Panc1 (cell line): Measurements from ENCODE around the gene TMUB1. TPM values are rescaled to one million over a fixed set of nuclear protein-coding genes. Genes with fewer than 3 reads are reported as not detected.

Experiments
- ATAC-seq: fragments of 200-7000 bp; cut with Tn5 transposase; 2 replicates; pipeline ENCODE4 v1.9.1; 2020; ENCODE audit warnings: mild to moderate bottlenecking, moderate library complexity
- BruUV-seq: library from RNA; stranded (reverse); fragments of 400-500 nt; replicated peaks from 2 replicates; lab custom pipeline; 2021; lab: Mats Ljungman, UMichigan
- CTCF ChIA-PET: fragments of 300-600 bp; sonication (Branson Sonifier 250); formaldehyde crosslinking; loops from one replicate; lab custom pipeline; 2022; ENCODE audit warnings: antibody characterized with exemption; lab: Charles Lee
- POLR2A ChIA-PET: fragments of 300-600 bp; sonication (Branson Sonifier 250); formaldehyde crosslinking; loops from one replicate; lab custom pipeline; 2022; ENCODE audit warnings: antibody characterized with exemption; lab: Charles Lee
- DNase-seq: peaks from one replicate; pipeline ENCODE4 v3.0.0-alpha.2; 2010; ENCODE audit warnings: low read depth, low spot score
- H3K27ac ChIP-seq: 2 replicates; pipeline ENCODE4 v1.5.1; 2011; ENCODE audit warnings: mild to moderate bottlenecking, low read length, inconsistent platforms
- H3K27me3 ChIP-seq: fragments of 200-500 bp; sonication (Bioruptor generic); 2 replicates; pipeline ENCODE4 v1.6.0; 2014; ENCODE audit warnings: low read length, inconsistent platforms; ENCODE audit not compliant: control insufficient read depth, insufficient read depth
- H3K36me3 ChIP-seq: fragments of 200-500 bp; sonication (Bioruptor generic); 2 replicates; pipeline ENCODE4 v1.5.1; 2014; ENCODE audit warnings: inconsistent platforms, mild to moderate bottlenecking, low read length, moderate library complexity; ENCODE audit not compliant: control insufficient read depth, insufficient read depth
- H3K4me1 ChIP-seq: 2 replicates; pipeline ENCODE4 v1.5.1; 2011; ENCODE audit warnings: inconsistent platforms, mild to moderate bottlenecking, low read length, moderate library complexity; ENCODE audit not compliant: control insufficient read depth, insufficient read depth
- H3K4me3 ChIP-seq, 2 experiments: 2 replicates each; pipeline ENCODE4 v1.5.1; 2011 to 2012; ENCODE audit warnings: low read depth in 2 of 2, low read length in 2 of 2, mild to moderate bottlenecking in 2 of 2, inconsistent platforms in 1 of 2, moderate library complexity in 1 of 2
- H3K9me3 ChIP-seq: fragments of 200-500 bp; sonication (Bioruptor generic); 2 replicates; pipeline ENCODE4 v1.5.1; 2014; ENCODE audit warnings: low read depth, mild to moderate bottlenecking, inconsistent platforms, low read length, moderate library complexity; ENCODE audit not compliant: control insufficient read depth, insufficient read depth
- POLR2AphosphoS5 ChIP-seq: IDR thresholded peaks from 2 replicates; pipeline ENCODE4 v1.6.1; 2012; ENCODE audit warnings: mild to moderate bottlenecking, low read depth, low read length, moderate library complexity
- REST ChIP-seq, 2 experiments: IDR thresholded peaks; 2 replicates each; pipeline ENCODE4 v1.6.1; 2011 to 2012; ENCODE audit warnings: low read depth in 2 of 2, control low read depth in 1 of 2, low read length in 1 of 2, mild to moderate bottlenecking in 1 of 2, moderate library complexity in 1 of 2; ENCODE audit not compliant: insufficient read depth in 1 of 2
- SIN3A ChIP-seq: IDR thresholded peaks from 2 replicates; pipeline ENCODE4 v1.6.1; 2012; ENCODE audit warnings: low read depth, mild to moderate bottlenecking, low read length, moderate library complexity, borderline replicate concordance; ENCODE audit not compliant: insufficient read depth
- TCF7L2 ChIP-seq: IDR thresholded peaks from 2 replicates; pipeline ENCODE4 v1.6.1; 2011; ENCODE audit warnings: mild to moderate bottlenecking, low read depth, low read length, inconsistent platforms
- in situ Hi-C: cut with HindIII; loops from 2 replicates; pipeline ENCODE4 v1.10.0; 2016; ENCODE audit warnings: low sequenced_read_pairs, low pct_unique_long_range_greater_than_20kb
- intact Hi-C: fragments of 100-400 bp; cut with micrococcal nuclease; formaldehyde crosslinking; loops from one replicate; pipeline ENCODE4 v1.10.0; 2022; ENCODE audit not compliant: unreplicated experiment
- total RNA-seq: library from RNA; stranded (reverse); gene quantifications from one replicate; pipeline ENCODE4 v1.2.1, GENCODE V29; 2021; ENCODE audit not compliant: unreplicated experiment
- TF ChIP-seq, protein P1 (sequence below): fragments of 450-650 bp; IDR thresholded peaks from 2 replicates; pipeline ENCODE4 v1.5.1; 2017; ENCODE audit warnings: mild to moderate bottlenecking

TMUB1 gene
- total RNA-seq, 1 experiment from 2014 or later = 112 TPM

DNA sequence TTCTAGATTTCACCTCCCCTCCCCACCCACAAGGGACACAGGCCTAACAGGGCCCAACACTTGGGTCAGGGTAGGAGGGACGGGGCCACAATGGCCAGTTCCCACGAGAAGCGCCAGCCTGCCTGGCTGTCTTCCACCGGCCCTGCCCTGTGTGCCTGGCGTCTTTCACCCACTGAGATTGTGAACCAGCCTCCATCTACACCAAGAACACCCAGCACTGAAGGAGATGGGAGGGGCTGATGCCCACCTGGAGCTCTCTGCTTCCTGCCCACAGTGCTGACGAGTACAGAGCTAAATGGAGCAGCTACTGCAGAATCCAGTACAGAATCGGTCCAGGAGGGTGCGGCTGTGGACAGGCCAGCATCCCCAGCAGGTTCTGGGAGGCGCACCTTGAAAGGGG is 37.3 kb downstream of the TMUB1 start:
- DNase-seq (no peak), ATAC-seq (no peak)
- TF ChIP-seq SIN3A = no peak
- TF ChIP-seq, protein P1, sequence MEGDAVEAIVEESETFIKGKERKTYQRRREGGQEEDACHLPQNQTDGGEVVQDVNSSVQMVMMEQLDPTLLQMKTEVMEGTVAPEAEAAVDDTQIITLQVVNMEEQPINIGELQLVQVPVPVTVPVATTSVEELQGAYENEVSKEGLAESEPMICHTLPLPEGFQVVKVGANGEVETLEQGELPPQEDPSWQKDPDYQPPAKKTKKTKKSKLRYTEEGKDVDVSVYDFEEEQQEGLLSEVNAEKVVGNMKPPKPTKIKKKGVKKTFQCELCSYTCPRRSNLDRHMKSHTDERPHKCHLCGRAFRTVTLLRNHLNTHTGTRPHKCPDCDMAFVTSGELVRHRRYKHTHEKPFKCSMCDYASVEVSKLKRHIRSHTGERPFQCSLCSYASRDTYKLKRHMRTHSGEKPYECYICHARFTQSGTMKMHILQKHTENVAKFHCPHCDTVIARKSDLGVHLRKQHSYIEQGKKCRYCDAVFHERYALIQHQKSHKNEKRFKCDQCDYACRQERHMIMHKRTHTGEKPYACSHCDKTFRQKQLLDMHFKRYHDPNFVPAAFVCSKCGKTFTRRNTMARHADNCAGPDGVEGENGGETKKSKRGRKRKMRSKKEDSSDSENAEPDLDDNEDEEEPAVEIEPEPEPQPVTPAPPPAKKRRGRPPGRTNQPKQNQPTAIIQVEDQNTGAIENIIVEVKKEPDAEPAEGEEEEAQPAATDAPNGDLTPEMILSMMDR = no peak
- TF ChIP-seq TCF7L2 = no peak
- TF ChIP-seq REST (IDR thresholded peaks at IDR 0.05; ENCODE audit: insufficient read depth in 1 of 2, low read depth in 2 of 2, low read length in 1 of 2) = no peak
- Histone ChIP-seq H3K9me3 (no peaks in the 10 kb centered on the region), H3K4me1 (no peaks in the 10 kb centered on the region), H3K36me3 (no peaks in the 10 kb centered on the region), H3K27me3 (no peaks in the 10 kb centered on the region), H3K27ac (no peak overlapping the region), H3K4me3 (no peak overlapping the region)
- intact Hi-C loops (no loop called here), in situ Hi-C loops (no loop called here)
- no TSS peak for BruUV-seq
- CTCF ChIA-PET = no interaction called here
- POLR2A ChIA-PET = no interaction called here

GRCh38 chr7:151045262-151045661 is 38.0 kb downstream of the TMUB1 start:
- Histone ChIP-seq H3K36me3 (no peaks in the 10 kb centered on the region), H3K4me3 (no peak overlapping the region), H3K4me1 (no peaks in the 10 kb centered on the region), H3K9me3 (no peaks in the 10 kb centered on the region), H3K27ac (no peak overlapping the region), H3K27me3 (no peaks in the 10 kb centered on the region)
- TF ChIP-seq POLR2AphosphoS5 (no peak), TCF7L2 (no peak), REST (IDR thresholded peaks at IDR 0.05; ENCODE audit: insufficient read depth in 1 of 2, low read depth in 2 of 2, low read length in 1 of 2) (no peak), SIN3A (no peak)
- TF ChIP-seq, protein P1 = no peak
- POLR2A ChIA-PET = no interaction called here
- CTCF ChIA-PET = no interaction called here
- BruUV-seq = no TSS peak
- intact Hi-C loops = no loop called here
- in situ Hi-C loops = no loop called here
- no peak for ATAC-seq
- DNase-seq = no peak
